HCT116 (cell line): ENCODE results near the gene ITIH4. TPM values are rescaled to one million over a fixed set of nuclear protein-coding genes. Genes with fewer than 3 reads are reported as not detected.

Source experiments
- ATAC-seq: fragments of 200-7000 bp; cut with Tn5 transposase; 2 replicates; pipeline ENCODE4 v1.9.1; 2020; ENCODE audit warnings: mild to moderate bottlenecking, moderate library complexity
- BruUV-seq: library from RNA; stranded (reverse); fragments of 400-500 nt; replicated peaks from 2 replicates; lab custom pipeline; 2021; lab: Mats Ljungman, UMichigan
- CTCF ChIA-PET: fragments of 300-600 bp; sonication (Branson Sonifier 250); formaldehyde crosslinking; loops from one replicate; lab custom pipeline; 2021; ENCODE audit warnings: antibody characterized with exemption; lab: Charles Lee
- POLR2A ChIA-PET: fragments of 300-600, 350-600 bp; sonication (Branson Sonifier 250); formaldehyde crosslinking; loops from one replicate; lab custom pipeline; 2021; ENCODE audit warnings: antibody characterized with exemption; lab: Charles Lee
- RAD21 ChIA-PET, 2 experiments: fragments of 300-600 bp; sonication (Branson Sonifier 250); formaldehyde crosslinking; loops; one replicate each; lab custom pipeline; 2023; ENCODE audit warnings: low total read pairs in 2 of 2; ENCODE audit not compliant: uncharacterized antibody in 2 of 2, unreplicated experiment in 2 of 2, low non-redundant PET in 1 of 2; lab: Charles Lee
- DNase-seq: peaks from one replicate; pipeline ENCODE4 v3.0.0-alpha.2; 2010; ENCODE audit warnings: low read depth, low spot score
- H2AFZ ChIP-seq: fragments of 200-600 bp; shearing (Covaris generic), sonication (generic); 2 replicates; pipeline ENCODE4 v1.6.1; 2017; ENCODE audit warnings: low read depth, mixed run types, mixed read lengths, antibody characterized with exemption, low read length; ENCODE audit not compliant: poor library complexity, severe bottlenecking
- H3K27ac ChIP-seq: 2 replicates; pipeline ENCODE4 v1.5.1; 2012; ENCODE audit warnings: low read depth, low read length
- H3K27me3 ChIP-seq: fragments of 200-600 bp; sonication (generic); 2 replicates; pipeline ENCODE4 v1.6.1; 2016; ENCODE audit warnings: mixed run types, low read length, mixed read lengths; ENCODE audit not compliant: insufficient read depth
- H3K36me3 ChIP-seq, 2 experiments: fragments of 200-500 bp in 1 of 2; fragments of 200-600 bp in 1 of 2; sonication (Bioruptor generic) in 1 of 2; sonication (generic) in 1 of 2; 2 replicates each; pipeline versions ENCODE4 v1.5.1 to v1.6.1; 2014 to 2016; ENCODE audit warnings: low read length in 2 of 2, inconsistent platforms in 1 of 2, mixed read lengths in 1 of 2, mixed run types in 1 of 2; ENCODE audit not compliant: insufficient read depth in 2 of 2, control insufficient read depth in 1 of 2
- H3K4me1 ChIP-seq, 2 experiments: fragments of 200-600 bp in 1 of 2; sonication (generic) in 1 of 2; 2 replicates each; pipeline versions ENCODE4 v1.5.1 to v1.6.1; 2012 to 2017; ENCODE audit warnings: low read length in 2 of 2, inconsistent platforms in 1 of 2, mild to moderate bottlenecking in 1 of 2, mixed read lengths in 1 of 2, mixed run types in 1 of 2, moderate library complexity in 1 of 2; ENCODE audit not compliant: insufficient read depth in 2 of 2, control insufficient read depth in 1 of 2
- H3K4me2 ChIP-seq: fragments of 200-600 bp; sonication (generic); 2 replicates; pipeline ENCODE4 v1.6.1; 2017; ENCODE audit warnings: mixed run types, low read length, mixed read lengths
- H3K4me3 ChIP-seq, 2 experiments: fragments of 200-600 bp in 1 of 2; sonication (generic) in 1 of 2; replicated peaks in 1 of 2; 2 replicates each; pipeline ENCODE4 v1.5.1; 2011 to 2016; ENCODE audit warnings: low read length in 2 of 2, control low read depth in 1 of 2, low read depth in 1 of 2, mild to moderate bottlenecking in 1 of 2, mixed read lengths in 1 of 2, mixed run types in 1 of 2
- H3K79me2 ChIP-seq: fragments of 200-600 bp; sonication (generic); 2 replicates; pipeline ENCODE4 v1.6.1; 2017; ENCODE audit warnings: mild to moderate bottlenecking, mixed run types, low read length, moderate library complexity, mixed read lengths; ENCODE audit not compliant: insufficient read depth
- H3K9ac ChIP-seq: fragments of 200-600 bp; sonication (generic); 2 replicates; pipeline ENCODE4 v1.6.1; 2016; ENCODE audit warnings: low read length, mixed read lengths
- H3K9me2 ChIP-seq: fragments of 200-600 bp; sonication (generic), shearing (Covaris generic); 2 replicates; pipeline ENCODE4 v1.6.1; 2017; ENCODE audit warnings: mixed run types, mild to moderate bottlenecking, moderate library complexity; ENCODE audit not compliant: insufficient read depth
- H3K9me3 ChIP-seq, 2 experiments: fragments of 200-500 bp in 1 of 2; fragments of 200-600 bp in 1 of 2; sonication (Bioruptor generic) in 1 of 2; sonication (generic) in 1 of 2; 2 replicates each; pipeline ENCODE4 v1.6.1; 2014 to 2017; ENCODE audit warnings: low read length in 2 of 2, mixed read lengths in 2 of 2, inconsistent platforms in 1 of 2, low read depth in 1 of 2, mild to moderate bottlenecking in 1 of 2, mixed run types in 1 of 2, moderate library complexity in 1 of 2; ENCODE audit not compliant: control insufficient read depth in 1 of 2, insufficient read depth in 1 of 2
- H4K20me1 ChIP-seq: fragments of 200-600 bp; sonication (generic), shearing (Covaris generic); 2 replicates; pipeline ENCODE4 v1.6.1; 2017; ENCODE audit warnings: mixed run types, mild to moderate bottlenecking, moderate library complexity; ENCODE audit not compliant: insufficient read depth
- ATF3 ChIP-seq: IDR thresholded peaks from 2 replicates; pipeline ENCODE4 v1.6.1; 2012
- CBX3 ChIP-seq: IDR thresholded peaks from 2 replicates; pipeline ENCODE4 v1.6.1; 2012; ENCODE audit warnings: low read depth
- CEBPB ChIP-seq: IDR thresholded peaks from 2 replicates; pipeline ENCODE4 v1.6.1; 2012; ENCODE audit warnings: low read depth
- CTCF ChIP-seq, 3 experiments: fragments of 200-600 bp in 1 of 3; sonication (generic) in 1 of 3; IDR thresholded peaks in 2 of 3; conservative IDR thresholded peaks in 1 of 3; 2 replicates each; pipeline ENCODE4 v1.5.1; 2012 to 2017; ENCODE audit warnings: low read depth in 2 of 3, low read length in 2 of 3, antibody characterized with exemption in 1 of 3, borderline replicate concordance in 1 of 3, control low read depth in 1 of 3, mild to moderate bottlenecking in 1 of 3, mixed read lengths in 1 of 3, mixed run types in 1 of 3, moderate library complexity in 1 of 3; ENCODE audit not compliant: insufficient read depth in 1 of 3
- EGR1 ChIP-seq: IDR thresholded peaks from 2 replicates; pipeline ENCODE4 v1.6.1; 2012; ENCODE audit warnings: low read depth
- EZH2 ChIP-seq: fragments of 200-600 bp; sonication (generic); IDR thresholded peaks from 2 replicates; pipeline ENCODE4 v1.6.1; 2017; ENCODE audit warnings: antibody characterized with exemption, mixed run types
- EZH2phosphoT487 ChIP-seq: fragments of 200-600 bp; IDR thresholded peaks from 2 replicates; pipeline ENCODE4 v1.6.1; 2018; ENCODE audit warnings: antibody characterized with exemption, borderline replicate concordance
- MAX ChIP-seq: IDR thresholded peaks from 2 replicates; pipeline ENCODE4 v1.6.1; 2012
- POLR2A ChIP-seq: IDR thresholded peaks from 2 replicates; pipeline ENCODE4 v1.7.0; 2011; ENCODE audit warnings: borderline replicate concordance; ENCODE audit not compliant: insufficient read depth, insufficient read length; ENCODE audit errors: extremely low read depth
- POLR2AphosphoS5 ChIP-seq: IDR thresholded peaks from 2 replicates; pipeline ENCODE4 v1.6.1; 2011; ENCODE audit warnings: mild to moderate bottlenecking, low read depth, low read length, moderate library complexity
- SIN3A ChIP-seq: IDR thresholded peaks from 2 replicates; pipeline ENCODE4 v1.6.1; 2012; ENCODE audit warnings: low read depth
- SP1 ChIP-seq: IDR thresholded peaks from 2 replicates; pipeline ENCODE4 v1.6.1; 2012; ENCODE audit warnings: low read depth
- SRF ChIP-seq: IDR thresholded peaks from 2 replicates; pipeline ENCODE4 v1.6.1; 2012; ENCODE audit warnings: low read depth
- YY1 ChIP-seq: IDR thresholded peaks from 2 replicates; pipeline ENCODE4 v1.6.1; 2011; ENCODE audit warnings: low read length, low read depth, moderate library complexity, mild to moderate bottlenecking; ENCODE audit not compliant: insufficient replicate concordance; ENCODE audit errors: extremely low read depth
- ZBTB33 ChIP-seq: IDR thresholded peaks from 2 replicates; pipeline ENCODE4 v1.6.1; 2011; ENCODE audit warnings: mild to moderate bottlenecking, low read length, moderate library complexity; ENCODE audit not compliant: insufficient replicate concordance; ENCODE audit errors: extremely low read depth
- ZFX ChIP-seq: fragments of 450-650 bp; IDR thresholded peaks from 2 replicates; pipeline ENCODE4 v1.6.1; 2017
- ZNF274 ChIP-seq: fragments of 200-500 bp; sonication (Bioruptor generic); IDR thresholded peaks from 2 replicates; pipeline ENCODE4 v1.6.1; 2014; ENCODE audit warnings: mild to moderate bottlenecking, low read depth, low read length, inconsistent platforms
- intact Hi-C: fragments of 100-400 bp; cut with micrococcal nuclease; formaldehyde crosslinking; loops from 2 replicates; pipeline ENCODE4 v1.10.0; 2022
- total RNA-seq: library from RNA; stranded (reverse); gene quantifications from one replicate; pipeline ENCODE4 v1.2.1, GENCODE V29; 2021; ENCODE audit not compliant: unreplicated experiment

The ITIH4 gene
- total RNA-seq, 1 experiment from 2014 or later, result 4.1 TPM

GRCh38 chr3:52798376-52798977 lies 32.0 kb downstream of the ITIH4 start (continued):
- TF ChIP-seq SRF, result no peak

- H3K4me1 ChIP-seq, result peaks cover 0 to 7% of the 10 kb centered on the region in 2 experiments; a peak in 1 of 4 replicates
- ChIA-PET CTCF (no interaction called here), RAD21 (no interaction called here), POLR2A (no interaction called here)
- H2AFZ ChIP-seq, result no peak overlapping the region
- ATAC-seq (no peak), DNase-seq (no peak)
- BruUV-seq, result no TSS peak
- no peaks in the 10 kb centered on the region for H3K36me3 ChIP-seq
- no peak overlapping the region for H3K4me2 ChIP-seq
- H3K27ac ChIP-seq, result no peak overlapping the region
- no peaks in the 10 kb centered on the region for H3K27me3 ChIP-seq
- TF ChIP-seq POLR2AphosphoS5 (no peak), CEBPB (no peak), ZNF274 (no peak), ZFX (no peak), CTCF (IDR thresholded peaks at IDR 0.05 in 2 of 3, conservative IDR thresholded peaks at IDR 0.05 in 1 of 3; ENCODE audit: borderline replicate concordance in 1 of 3, insufficient read depth in 1 of 3, low read depth in 2 of 3, low read length in 2 of 3) (no peak), SP1 (no peak), SIN3A (no peak), MAX (no peak), YY1 (no peak), ATF3 (no peak), EGR1 (no peak), SRF (no peak), CBX3 (no peak), EZH2 (no peak), ZBTB33 (no peak), POLR2A (no peak), EZH2phosphoT487 (no peak)
- no peak overlapping the region for H3K9ac ChIP-seq
- intact Hi-C loops, result no loop called here
- H4K20me1 ChIP-seq, result no peaks in the 10 kb centered on the region
- no peaks in the 10 kb centered on the region for H3K9me3 ChIP-seq
- H3K79me2 ChIP-seq, result no peaks in the 10 kb centered on the region
- H3K9me2 ChIP-seq, result no peaks in the 10 kb centered on the region
- no peak overlapping the region for H3K4me3 ChIP-seq
Measured at GRCh38 chr3:52796411-52796810, 34.1 kb downstream of the ITIH4 start.
